ENCODE data around the gene USH1C.

The USH1C gene

GRCh38 chr11:17561526-17561925 is 17.3 kb upstream of the USH1C start:
- peaks cover 11 to 54% of the 10 kb centered on the region in 2 experiments for H3K27me3 ChIP-seq (ENCODE audit: control insufficient read depth in 1 of 2, insufficient read depth in 1 of 2, low read length in 2 of 2)
- H3K4me1 ChIP-seq (ENCODE audit: control insufficient read depth, insufficient read depth, low read depth, low read length), result no peaks in the 10 kb centered on the region
- H2BK12ac ChIP-seq (ENCODE audit: low read length in 2 of 2), result no peak overlapping the region
- H3K36me3 ChIP-seq (ENCODE audit: control insufficient read depth in 1 of 2, insufficient read depth in 2 of 2, low read depth in 1 of 2, low read length in 2 of 2), result no peaks in the 10 kb centered on the region
- H3K9me3 ChIP-seq (ENCODE audit: control insufficient read depth, low read length), result no peaks in the 10 kb centered on the region
- H2AFZ ChIP-seq (ENCODE audit: low read depth, low read length), result no peak overlapping the region
- H2AK5ac ChIP-seq (ENCODE audit: low read length, severe bottlenecking), result no peak overlapping the region
- no peak overlapping the region for H2BK5ac ChIP-seq (ENCODE audit: low read depth, low read length, poor library complexity, severe bottlenecking)
- H3K9ac ChIP-seq (ENCODE audit: low read length), result no peak overlapping the region
- H3K27ac ChIP-seq (ENCODE audit: low read length, poor library complexity, severe bottlenecking), result no peak overlapping the region
- H3K18ac ChIP-seq (ENCODE audit: low read depth in 1 of 2, low read length in 2 of 2), result no peak overlapping the region
- no peak overlapping the region for H2BK120ac ChIP-seq (ENCODE audit: low read depth, low read length)
- no peak overlapping the region for H3K4ac ChIP-seq (ENCODE audit: low read depth in 1 of 2, low read length in 2 of 2)
- H4K91ac ChIP-seq (ENCODE audit: low read length), result no peak overlapping the region
- DNase-seq, result no peak
- H3K4me3 ChIP-seq (ENCODE audit: insufficient read depth in 1 of 2, low read depth in 1 of 2, low read length in 2 of 2), result no peak overlapping the region
- no peak overlapping the region for H3K23ac ChIP-seq (ENCODE audit: low read length in 2 of 2)
- H4K8ac ChIP-seq (ENCODE audit: low read length), result no peak overlapping the region
- no peak overlapping the region for H3K14ac ChIP-seq (ENCODE audit: low read length in 2 of 2)
- no peaks in the 10 kb centered on the region for H3K79me1 ChIP-seq (replicated peaks; ENCODE audit: low read length, poor library complexity, severe bottlenecking)
- H2BK15ac ChIP-seq (ENCODE audit: low read depth, poor library complexity, severe bottlenecking), result no peak overlapping the region
- 91% methylated on average over 9 of the region's 9 CpGs for WGBS
- no peak overlapping the region for H3K4me2 ChIP-seq (ENCODE audit: low read length, poor library complexity, severe bottlenecking)

GRCh38 chr11:17561111-17561415 is 16.8 kb upstream of the USH1C start:
- Histone ChIP-seq H3K4me1 (ENCODE audit: control insufficient read depth, insufficient read depth, low read depth, low read length) (no peaks in the 10 kb centered on the region), H2BK5ac (ENCODE audit: low read depth, low read length, poor library complexity, severe bottlenecking) (no peak overlapping the region), H3K4me2 (ENCODE audit: low read length, poor library complexity, severe bottlenecking) (no peak overlapping the region), H3K27ac (ENCODE audit: low read length, poor library complexity, severe bottlenecking) (no peak overlapping the region), H3K4me3 (ENCODE audit: insufficient read depth in 1 of 2, low read depth in 1 of 2, low read length in 2 of 2) (no peak overlapping the region), H3K9ac (ENCODE audit: low read length) (no peak overlapping the region), H2AFZ (ENCODE audit: low read depth, low read length) (no peak overlapping the region), H3K4ac (ENCODE audit: low read depth in 1 of 2, low read length in 2 of 2) (no peak overlapping the region), H3K18ac (ENCODE audit: low read depth in 1 of 2, low read length in 2 of 2) (no peak overlapping the region), H4K91ac (ENCODE audit: low read length) (no peak overlapping the region), H2AK5ac (ENCODE audit: low read length, severe bottlenecking) (no peak overlapping the region), H3K9me3 (ENCODE audit: control insufficient read depth, low read length) (no peaks in the 10 kb centered on the region), H3K23ac (ENCODE audit: low read length in 2 of 2) (no peak overlapping the region), H2BK15ac (ENCODE audit: low read depth, poor library complexity, severe bottlenecking) (no peak overlapping the region), H2BK120ac (ENCODE audit: low read depth, low read length) (no peak overlapping the region), H4K8ac (ENCODE audit: low read length) (no peak overlapping the region), H3K14ac (ENCODE audit: low read length in 2 of 2) (no peak overlapping the region), H3K27me3 (ENCODE audit: control insufficient read depth in 1 of 2, insufficient read depth in 1 of 2, low read length in 2 of 2) (peaks cover 15 to 59% of the 10 kb centered on the region in 2 experiments), H2BK12ac (ENCODE audit: low read length in 2 of 2) (no peak overlapping the region), H3K79me1 (replicated peaks; ENCODE audit: low read length, poor library complexity, severe bottlenecking) (no peaks in the 10 kb centered on the region), H3K36me3 (ENCODE audit: control insufficient read depth in 1 of 2, insufficient read depth in 2 of 2, low read depth in 1 of 2, low read length in 2 of 2) (no peaks in the 10 kb centered on the region)
- WGBS, result 87% methylated on average over 4 of the region's 4 CpGs
- no peak for DNase-seq

DNA sequence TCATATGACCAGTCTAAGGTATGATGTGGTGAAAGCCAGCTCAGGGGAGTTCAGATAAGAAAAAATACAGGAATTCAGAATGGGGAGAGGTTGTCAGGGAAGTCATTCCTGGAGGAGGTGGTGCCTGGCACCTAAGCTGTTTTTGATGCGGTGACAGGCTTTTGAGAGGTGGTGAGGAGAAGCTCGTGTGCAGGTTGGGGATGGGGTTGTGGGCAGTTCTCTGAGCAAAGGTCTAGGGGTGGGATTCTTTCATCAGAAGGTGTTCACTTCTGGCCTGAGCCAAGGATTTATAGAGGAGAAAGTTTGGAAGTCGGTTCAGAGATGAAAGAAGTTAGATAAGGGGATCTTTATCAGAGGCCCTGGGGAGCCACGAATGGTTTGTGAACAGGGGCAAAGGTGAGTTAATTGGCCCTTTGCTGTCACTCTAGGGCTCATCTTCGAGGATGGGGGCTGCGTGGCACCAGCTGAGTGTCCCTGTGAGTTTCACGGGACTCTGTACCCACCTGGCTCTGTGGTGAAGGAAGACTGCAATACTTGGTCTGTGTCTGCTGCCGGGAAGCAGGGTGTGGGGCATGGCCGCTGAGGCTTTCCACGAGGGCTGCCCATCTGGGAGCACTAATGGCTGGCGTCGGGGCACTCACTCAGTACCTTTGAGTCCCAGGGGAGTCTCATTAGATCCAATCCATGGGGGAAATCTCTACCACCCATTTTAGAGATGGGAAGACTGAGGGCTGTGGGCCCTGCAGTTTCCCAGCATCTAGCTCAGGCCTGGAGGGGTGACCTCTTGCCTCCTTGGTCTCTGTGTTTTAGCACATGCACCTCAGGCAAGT is 16.3 kb upstream of the USH1C start:
- Histone ChIP-seq H3K9me3 (ENCODE audit: control insufficient read depth, low read length) (no peaks in the 10 kb centered on the region), H3K4me2 (ENCODE audit: low read length, poor library complexity, severe bottlenecking) (no peak overlapping the region), H3K9ac (ENCODE audit: low read length) (no peak overlapping the region), H3K14ac (ENCODE audit: low read length in 2 of 2) (no peak overlapping the region), H3K4me1 (ENCODE audit: control insufficient read depth, insufficient read depth, low read depth, low read length) (no peaks in the 10 kb centered on the region), H4K91ac (ENCODE audit: low read length) (no peak overlapping the region), H3K23ac (ENCODE audit: low read length in 2 of 2) (no peak overlapping the region), H2BK5ac (ENCODE audit: low read depth, low read length, poor library complexity, severe bottlenecking) (no peak overlapping the region), H3K18ac (ENCODE audit: low read depth in 1 of 2, low read length in 2 of 2) (no peak overlapping the region), H2AK5ac (ENCODE audit: low read length, severe bottlenecking) (no peak overlapping the region), H3K27ac (ENCODE audit: low read length, poor library complexity, severe bottlenecking) (no peak overlapping the region), H3K79me1 (replicated peaks; ENCODE audit: low read length, poor library complexity, severe bottlenecking) (no peaks in the 10 kb centered on the region), H2BK120ac (ENCODE audit: low read depth, low read length) (no peak overlapping the region), H3K4ac (ENCODE audit: low read depth in 1 of 2, low read length in 2 of 2) (no peak overlapping the region), H2BK15ac (ENCODE audit: low read depth, poor library complexity, severe bottlenecking) (no peak overlapping the region), H4K8ac (ENCODE audit: low read length) (no peak overlapping the region), H3K4me3 (ENCODE audit: insufficient read depth in 1 of 2, low read depth in 1 of 2, low read length in 2 of 2) (no peak overlapping the region), H3K36me3 (ENCODE audit: control insufficient read depth in 1 of 2, insufficient read depth in 2 of 2, low read depth in 1 of 2, low read length in 2 of 2) (no peaks in the 10 kb centered on the region), H2BK12ac (ENCODE audit: low read length in 2 of 2) (no peak overlapping the region), H2AFZ (ENCODE audit: low read depth, low read length) (no peak overlapping the region), H3K27me3 (ENCODE audit: control insufficient read depth in 1 of 2, insufficient read depth in 1 of 2, low read length in 2 of 2) (peaks cover 18 to 59% of the 10 kb centered on the region in 2 experiments)
- no peak for DNase-seq
- whole genome bisulfite sequencing, result 64% methylated on average over 12 of the region's 12 CpGs

GRCh38 chr11:17559341-17560087 is 15.3 kb upstream of the USH1C start:
- no peak overlapping the region for H3K14ac ChIP-seq (ENCODE audit: low read length in 2 of 2)
- no peak overlapping the region for H3K27ac ChIP-seq (ENCODE audit: low read length, poor library complexity, severe bottlenecking)
- no peak for DNase-seq
- no peak overlapping the region for H2BK12ac ChIP-seq (ENCODE audit: low read length in 2 of 2)
- no peak overlapping the region for H3K4ac ChIP-seq (ENCODE audit: low read depth in 1 of 2, low read length in 2 of 2)
- H3K23ac ChIP-seq (ENCODE audit: low read length in 2 of 2), result no peak overlapping the region
- H3K4me1 ChIP-seq (ENCODE audit: control insufficient read depth, insufficient read depth, low read depth, low read length), result no peaks in the 10 kb centered on the region
- no peak overlapping the region for H2AFZ ChIP-seq (ENCODE audit: low read depth, low read length)
- no peak overlapping the region for H2BK120ac ChIP-seq (ENCODE audit: low read depth, low read length)
- no peak overlapping the region for H3K4me3 ChIP-seq (ENCODE audit: insufficient read depth in 1 of 2, low read depth in 1 of 2, low read length in 2 of 2)
- 77% methylated on average over 9 of the region's 9 CpGs for WGBS
- H3K36me3 ChIP-seq (ENCODE audit: control insufficient read depth in 1 of 2, insufficient read depth in 2 of 2, low read depth in 1 of 2, low read length in 2 of 2), result no peaks in the 10 kb centered on the region
- H2AK5ac ChIP-seq (ENCODE audit: low read length, severe bottlenecking), result no peak overlapping the region
- H4K8ac ChIP-seq (ENCODE audit: low read length), result no peak overlapping the region
- H3K79me1 ChIP-seq (replicated peaks; ENCODE audit: low read length, poor library complexity, severe bottlenecking), result no peaks in the 10 kb centered on the region
- no peak overlapping the region for H3K4me2 ChIP-seq (ENCODE audit: low read length, poor library complexity, severe bottlenecking)
- H2BK15ac ChIP-seq (ENCODE audit: low read depth, poor library complexity, severe bottlenecking), result no peak overlapping the region
- no peak overlapping the region for H4K91ac ChIP-seq (ENCODE audit: low read length)
- H3K27me3 ChIP-seq (ENCODE audit: control insufficient read depth in 1 of 2, insufficient read depth in 1 of 2, low read length in 2 of 2), result peaks cover 20 to 63% of the 10 kb centered on the region in 2 experiments
- H3K9ac ChIP-seq (ENCODE audit: low read length), result no peak overlapping the region
- no peak overlapping the region for H2BK5ac ChIP-seq (ENCODE audit: low read depth, low read length, poor library complexity, severe bottlenecking)
- H3K9me3 ChIP-seq (ENCODE audit: control insufficient read depth, low read length), result no peaks in the 10 kb centered on the region
- H3K18ac ChIP-seq (ENCODE audit: low read depth in 1 of 2, low read length in 2 of 2), result no peak overlapping the region

Measured in mesenchymal stem cell (in vitro differentiated cells and primary cell).